Cardiac muscle cell (in vitro differentiated cells and primary cell): ENCODE measurements around the gene NELL2. TPM values are rescaled to one million over a fixed set of nuclear protein-coding genes. Genes with fewer than 3 reads are reported as not detected.
"Not testable (repeated sequence)": the region's sequence is repeated elsewhere in the genome, so short reads cannot be mapped to it uniquely, and the experiment has no call there.

Experiments
- DNase-seq, 2 donors: peaks; one replicate each; pipeline versions ENCODE4 v3.0.0 to v3.0.0-alpha.2; 2010 to 2017; ENCODE audit warnings: low read depth in 1 of 2, low spot score in 1 of 2
- H3K27ac ChIP-seq: fragments of 200-600 bp; sonication (generic); 2 replicates; pipeline ENCODE4 v1.5.1; 2016
- H3K27me3 ChIP-seq: fragments of 200-600 bp; sonication (generic); 2 replicates; pipeline ENCODE4 v1.6.0; 2016; ENCODE audit warnings: control low read depth
- H3K36me3 ChIP-seq: fragments of 200-600 bp; sonication (generic); 2 replicates; pipeline ENCODE4 v1.5.1; 2016; ENCODE audit warnings: control low read depth
- H3K4me1 ChIP-seq: fragments of 200-600 bp; sonication (generic); 2 replicates; pipeline ENCODE4 v1.8.1; 2017; ENCODE audit warnings: low read depth, mild to moderate bottlenecking, mixed run types
- H3K4me3 ChIP-seq: fragments of 200-600 bp; sonication (generic); 2 replicates; pipeline ENCODE4 v1.5.1; 2016; ENCODE audit warnings: mild to moderate bottlenecking
- H3K9me3 ChIP-seq: fragments of 200-600 bp; sonication (generic); 2 replicates; pipeline ENCODE4 v1.5.1; 2017; ENCODE audit warnings: low read depth, mild to moderate bottlenecking, control low read depth
- CTCF ChIP-seq: IDR thresholded peaks from 2 replicates; pipeline ENCODE4 v1.5.1; 2012; ENCODE audit warnings: low read depth, mild to moderate bottlenecking, low read length
- polyA plus RNA-seq: library from polyadenylated mRNA; unstranded; fragments of >200 nt; fragmentation: Nextera tagmentation; extraction: Ambion mirVana; gene quantifications from 2 replicates; pipeline ENCODE4 v1.2.1, GENCODE V29; 2016
- total RNA-seq: library from RNA; depleted of rRNA; stranded (reverse); fragments of >200 nt; gene quantifications from 2 replicates; pipeline ENCODE4 v1.2.3, GENCODE V29; 2016

NELL2 gene
- total and polyA plus RNA-seq, 2 experiments from 2014 or later, result 1.6 to 3.3 TPM

- no peaks in the 10 kb centered on the region for H3K4me1 ChIP-seq
- no peak for TF ChIP-seq CTCF
- H3K36me3 ChIP-seq, result no peaks in the 10 kb centered on the region
- DNase-seq, result no peak
- H3K27me3 ChIP-seq, result no peaks in the 10 kb centered on the region
- no peak overlapping the region for H3K4me3 ChIP-seq
- no peak overlapping the region for H3K27ac ChIP-seq
- no peaks in the 10 kb centered on the region for H3K9me3 ChIP-seq
These were observed 172.8 kb downstream of the NELL2 start for GRCh38 chr12:44703182-44703910.

DNA sequence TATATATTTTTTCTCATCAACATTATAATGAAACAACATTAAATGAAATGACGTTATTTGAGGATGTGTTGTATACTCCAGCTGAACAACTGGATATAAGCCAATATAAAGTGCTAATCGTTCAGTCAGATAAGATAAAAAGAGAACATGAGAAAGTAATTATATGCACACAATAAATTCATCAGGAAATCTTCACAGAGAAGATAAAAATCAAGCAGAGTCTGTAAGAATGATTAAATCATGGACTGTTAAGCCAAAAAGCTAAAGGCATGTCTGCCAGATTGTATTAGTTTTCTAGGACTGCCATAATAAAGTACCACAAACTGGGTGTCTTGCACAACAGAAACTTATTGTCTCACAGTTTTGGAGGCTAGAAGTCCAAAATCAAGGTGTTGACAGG, 178.6 kb downstream of the NELL2 start:
- Histone ChIP-seq H3K27ac (no peak overlapping the region), H3K27me3 (no peaks in the 10 kb centered on the region), H3K4me1 (no peaks in the 10 kb centered on the region), H3K36me3 (no peaks in the 10 kb centered on the region), H3K4me3 (no peak overlapping the region), H3K9me3 (no peaks in the 10 kb centered on the region)
- no peak for DNase-seq
- TF ChIP-seq CTCF, result no peak

DNA sequence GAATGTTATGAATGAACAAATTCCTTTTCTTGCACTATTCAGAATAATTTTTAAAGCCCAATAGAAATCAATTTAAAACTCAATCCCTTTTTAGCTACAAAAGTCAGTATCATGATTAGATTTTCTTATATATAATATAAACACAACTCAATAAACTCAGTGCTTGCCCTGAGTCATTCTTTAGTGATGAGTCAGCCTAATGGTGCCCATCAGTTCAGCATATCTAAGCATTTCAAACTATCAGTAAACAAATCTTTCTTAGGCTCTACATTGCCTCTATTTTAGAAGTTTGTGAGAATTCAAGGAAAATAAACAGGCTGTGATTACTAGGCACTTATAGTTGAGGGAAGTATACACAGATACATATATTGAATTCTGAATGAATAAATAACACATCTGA, 179.6 kb downstream of the NELL2 start:
- Histone ChIP-seq H3K9me3 (no peaks in the 10 kb centered on the region), H3K4me1 (no peaks in the 10 kb centered on the region), H3K4me3 (no peak overlapping the region), H3K27me3 (no peaks in the 10 kb centered on the region), H3K36me3 (no peaks in the 10 kb centered on the region), H3K27ac (no peak overlapping the region)
- no peak for TF ChIP-seq CTCF
- DNase-seq, result no peak

GRCh38 chr12:44694017-44694416, 182.1 kb downstream of the NELL2 start:
- H3K36me3 ChIP-seq, result no peaks in the 10 kb centered on the region
- H3K9me3 ChIP-seq, result no peaks in the 10 kb centered on the region
- H3K4me3 ChIP-seq, result no peak overlapping the region
- TF ChIP-seq CTCF, result no peak
- H3K4me1 ChIP-seq, result no peaks in the 10 kb centered on the region
- no peak overlapping the region for H3K27ac ChIP-seq
- DNase-seq, result no peak
- H3K27me3 ChIP-seq, result no peaks in the 10 kb centered on the region

DNA sequence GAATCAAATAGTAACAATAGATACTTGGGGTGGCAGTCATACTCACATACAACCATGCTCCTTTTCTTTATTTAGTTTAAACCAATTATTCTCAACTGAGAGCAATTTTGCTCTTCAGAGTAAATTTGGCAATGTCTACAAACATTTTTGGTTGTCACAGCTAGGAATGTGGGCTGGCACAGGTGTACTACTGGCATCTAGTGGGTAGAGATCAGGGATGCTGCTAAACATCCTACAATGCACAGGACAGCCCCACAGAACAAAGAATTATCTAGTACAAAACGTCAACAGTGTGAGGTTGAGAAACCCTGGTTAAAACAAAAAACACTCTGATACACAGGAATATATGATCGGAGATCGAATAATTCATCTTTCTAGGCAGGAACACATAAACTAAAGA, 186.5 kb downstream of the NELL2 start:
- no peaks in the 10 kb centered on the region for H3K4me1 ChIP-seq
- no peak overlapping the region for H3K27ac ChIP-seq
- H3K4me3 ChIP-seq, result no peak overlapping the region
- H3K27me3 ChIP-seq, result no peaks in the 10 kb centered on the region
- no peaks in the 10 kb centered on the region for H3K9me3 ChIP-seq
- no peaks in the 10 kb centered on the region for H3K36me3 ChIP-seq
- TF ChIP-seq CTCF, result no peak
- no peak for DNase-seq

DNA sequence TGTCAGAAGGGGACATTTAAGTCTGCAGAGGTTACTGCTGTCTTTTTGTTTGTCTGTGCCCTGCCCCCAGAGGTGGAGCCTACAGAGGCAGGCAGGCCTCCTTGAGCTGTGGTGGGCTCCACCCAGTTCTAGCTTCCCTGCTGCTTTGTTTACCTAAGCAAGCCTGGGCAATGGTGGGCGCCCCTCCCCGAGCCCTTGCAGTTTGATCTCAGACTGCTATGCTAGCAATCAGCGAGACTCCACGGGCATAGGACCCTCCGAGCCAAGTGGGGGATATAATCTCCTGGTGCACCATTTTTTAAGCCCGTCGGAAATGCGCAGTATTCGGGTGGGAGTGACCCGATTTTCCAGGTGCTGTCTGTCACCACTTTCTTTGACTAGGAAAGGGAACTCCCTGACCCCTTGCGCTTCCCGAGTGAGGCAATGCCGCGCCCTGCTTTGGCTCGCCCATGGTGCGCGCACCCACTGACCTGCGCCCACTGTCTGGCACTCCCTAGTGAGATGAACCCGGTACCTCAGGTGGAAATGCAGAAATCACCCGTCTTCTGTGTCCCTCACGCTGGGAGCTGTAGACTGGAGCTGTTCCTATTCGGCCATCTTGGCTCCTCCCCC, 189.2 kb downstream of the NELL2 start:
- H3K27ac ChIP-seq, H3K4me1 ChIP-seq, H3K27me3 ChIP-seq, DNase-seq, H3K4me3 ChIP-seq, H3K9me3 ChIP-seq, H3K36me3 ChIP-seq: not testable (repeated sequence)
